ENCODE data around the gene WAS. TPM values are rescaled to one million over a fixed set of nuclear protein-coding genes. Genes with fewer than 3 reads are reported as not detected.
A peak's percentile ranks its signal among the peaks of the same experiment; 100 is the strongest.
"Not testable (repeated sequence)": the region's sequence is repeated elsewhere in the genome, so short reads cannot be mapped to it uniquely, and the experiment has no call there.

The WAS gene
- total and polyA plus RNA-seq, 11 donors: 1.1 to 26.8 (median 2.9) TPM

DNA sequence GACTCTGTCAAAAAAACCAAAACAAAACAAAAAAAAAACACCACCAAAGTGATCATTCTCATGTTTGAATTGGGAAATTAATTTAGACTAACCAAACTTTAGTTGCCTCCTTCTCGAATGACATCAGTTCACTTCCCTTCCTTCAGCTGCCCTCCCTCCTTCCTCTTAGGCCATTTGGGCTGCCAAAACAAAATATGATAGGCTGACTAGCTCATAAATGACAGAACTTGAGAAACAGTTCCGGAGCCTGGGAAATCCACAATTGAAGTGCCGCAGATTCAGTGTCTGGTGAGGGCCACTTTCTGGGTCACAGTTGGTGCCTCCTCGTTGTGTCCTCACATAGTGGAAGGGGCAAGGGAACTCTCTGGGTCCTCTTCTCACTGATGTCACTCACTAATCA lies 16.1 kb upstream of the WAS start:
- intact Hi-C loops (cut with DNase I): no loop called here
- TF ChIP-seq CTCF (IDR thresholded peaks at IDR 0.05) (no peak), POLR2A (IDR thresholded peaks at IDR 0.05) (no peak)
- DNase-seq (no peak), ATAC-seq (no peak)
- Histone ChIP-seq H3K27me3 (peaks cover 0 to 7% (median 0%) of the 10 kb centered on the region in 9 donors), H3K36me3 (no peaks in the 10 kb centered on the region), H3K4me1 (no peaks in the 10 kb centered on the region), H3K9me3 (no peaks in the 10 kb centered on the region), H3K27ac (no peak overlapping the region), H3K4me3 (no peak overlapping the region)
- 70 to 76% (median 73%) methylated on average over 4 of the region's 4 CpGs for WGBS, 4 donors

DNA sequence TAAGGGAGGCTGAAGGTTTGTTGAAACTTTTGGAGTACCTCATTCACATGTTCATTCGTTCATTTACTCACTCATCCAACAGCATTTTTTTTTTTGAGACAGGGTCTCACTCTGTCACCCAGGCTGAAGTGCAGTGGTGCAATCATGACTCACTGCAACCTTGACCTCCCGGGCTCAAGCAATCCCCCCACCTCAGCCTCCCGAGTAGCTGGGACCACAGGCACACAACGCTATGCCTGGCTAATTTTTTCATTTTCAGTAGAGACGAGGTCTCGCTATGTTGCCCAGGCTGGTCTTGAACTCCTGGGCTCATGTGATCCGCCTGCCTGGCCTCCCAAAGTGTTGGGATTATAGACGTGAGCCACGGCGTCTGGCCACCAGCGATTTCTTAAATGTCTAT lies 15.4 kb upstream of the WAS start:
- H3K36me3 ChIP-seq; DNase-seq; H3K4me3 ChIP-seq; ATAC-seq; H3K27me3 ChIP-seq; H3K9me3 ChIP-seq; H3K27ac ChIP-seq; H3K4me1 ChIP-seq; intact Hi-C loops (cut with DNase I): not testable (repeated sequence)
- 79 to 89% (median 83%) methylated on average over 11 of the region's 11 CpGs for WGBS, 4 donors

- TF ChIP-seq CTCF (IDR thresholded peaks at IDR 0.05) (peak in 1 of 12 donors; percentile 9), POLR2A (IDR thresholded peaks at IDR 0.05) (peak in 1 of 2 donors; percentile 72)
- Histone ChIP-seq H3K27ac (peak overlapping the region; percentile 47 to 93 (median 87)), H3K4me3 (peak overlapping the region; percentile 41 to 95 (median 76)), H3K27me3 (no peaks in the 10 kb centered on the region), H3K4me1 (peaks cover 0 to 9% (median 0%) of the 10 kb centered on the region in 12 donors), H3K36me3 (no peaks in the 10 kb centered on the region), H3K9me3 (no peaks in the 10 kb centered on the region)
- DNase-seq (peak; percentile 89 to 95 (median 92)), ATAC-seq (peak; percentile 99 to 100 (median 100))
- intact Hi-C loops (cut with DNase I): loop anchor here in 5 of 10 donors (1.0 to 10.0 kb wide), 5 partner anchors 21 to 239 kb away; partner anchors contain the start of genes HDAC6 (in 1 of the 5), PIM2 (in 1 of the 5), SLC35A2 (in 1 of the 5) and SUV39H1 (in 1 of the 5)
- WGBS, 4 donors: 0 to 47% (median 19%) methylated on average over 17 to 66 of the region's 67 CpGs
These were observed 7.3 kb upstream of the WAS start for GRCh38 chrX:48676106-48676892.

DNA sequence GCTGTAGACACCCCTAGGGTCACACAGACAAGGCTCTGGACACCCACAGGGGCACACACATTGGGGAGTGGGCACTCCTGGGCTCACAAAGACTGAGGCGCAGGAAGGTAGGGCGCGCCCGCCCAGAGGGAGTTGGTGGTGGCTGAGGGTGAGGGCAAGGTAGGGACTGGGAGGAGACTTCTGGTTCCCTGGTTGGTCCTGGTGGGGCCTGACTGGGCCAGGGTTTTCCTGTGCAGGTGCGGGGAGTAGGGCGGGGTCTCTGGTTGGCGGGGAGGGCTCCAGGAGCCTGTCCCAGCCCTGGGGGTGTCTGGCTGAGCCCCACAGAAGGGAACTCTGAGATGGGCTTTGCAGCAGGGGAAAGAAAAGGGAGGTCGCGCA lies 6.7 kb upstream of the WAS start:
- Histone ChIP-seq H3K4me1 (peaks cover 0 to 9% (median 0%) of the 10 kb centered on the region in 12 donors), H3K36me3 (no peaks in the 10 kb centered on the region), H3K27ac (peak overlapping the region; percentile 47 to 93 (median 87)), H3K9me3 (no peaks in the 10 kb centered on the region), H3K4me3 (peak overlapping the region; percentile 41 to 95 (median 76)), H3K27me3 (no peaks in the 10 kb centered on the region)
- WGBS, 4 donors: 0 to 36% (median 16%) methylated on average over 5 to 9 of the region's 9 CpGs
- DNase-seq (peak in 1 of 5 donors; percentile 33), ATAC-seq (peak in 2 of 4 donors; percentile 1 to 28)
- TF ChIP-seq CTCF (IDR thresholded peaks at IDR 0.05) (no peak), POLR2A (IDR thresholded peaks at IDR 0.05) (no peak)
- intact Hi-C loops (cut with DNase I): loop anchor here in 5 of 10 donors (1.0 to 10.0 kb wide), 5 partner anchors 20 to 238 kb away; partner anchors contain the start of genes HDAC6 (in 1 of the 5), PIM2 (in 1 of the 5), SLC35A2 (in 1 of the 5) and SUV39H1 (in 1 of the 5)

All from heart left ventricle (tissue), 16 donors.